Fibroblast of villous mesenchyme (primary cell): ENCODE measurements around the gene UGT1A4. TPM values are rescaled to one million over a fixed set of nuclear protein-coding genes. Genes with fewer than 3 reads are reported as not detected.

Source experiments
- DNase-seq: peaks from one replicate; pipeline ENCODE4 v3.0.0-alpha.2; 2010; ENCODE audit warnings: low read depth
- H3K4me3 ChIP-seq: 2 replicates; pipeline ENCODE4 v1.5.1; 2011; ENCODE audit warnings: low read depth, mild to moderate bottlenecking, low read length
- CTCF ChIP-seq: IDR thresholded peaks from 2 replicates; pipeline ENCODE4 v1.5.1; 2012; ENCODE audit warnings: low read depth, mild to moderate bottlenecking, low read length; ENCODE audit not compliant: insufficient read depth
- total RNA-seq: library from RNA; depleted of rRNA; stranded (reverse); fragments of >200 nt; gene quantifications from 2 replicates; pipeline ENCODE4 v1.2.3, GENCODE V29; 2012

The UGT1A4 gene
- total RNA-seq, 1 donor: not detected

- DNase-seq: no peak
- no peak overlapping the region for H3K4me3 ChIP-seq
- no peak for TF ChIP-seq CTCF
These were observed 91.8 kb downstream of the UGT1A4 start for GRCh38 chr2:233810385-233810784.

- TF ChIP-seq CTCF: no peak
- no peak overlapping the region for H3K4me3 ChIP-seq
- no peak for DNase-seq
These were observed 92.6 kb downstream of the UGT1A4 start for GRCh38 chr2:233811087-233811486.

GRCh38 chr2:233811732-233812131, 93.2 kb downstream of the UGT1A4 start:
- no peak for DNase-seq
- no peak for TF ChIP-seq CTCF

GRCh38 chr2:233813236-233814055, 94.9 kb downstream of the UGT1A4 start:
- DNase-seq: no peak
- H3K4me3 ChIP-seq: no peak overlapping the region
- TF ChIP-seq CTCF: no peak

More at GRCh38 chr2:233811732-233812131, 93.2 kb downstream of the UGT1A4 start:
- no peak overlapping the region for H3K4me3 ChIP-seq

GRCh38 chr2:233814056-233814835, 95.7 kb downstream of the UGT1A4 start:
- no peak for TF ChIP-seq CTCF
- H3K4me3 ChIP-seq: no peak overlapping the region
- no peak for DNase-seq

- no peak overlapping the region for H3K4me3 ChIP-seq
- no peak for TF ChIP-seq CTCF
- no peak for DNase-seq
These were observed 97.3 kb downstream of the UGT1A4 start for GRCh38 chr2:233815861-233816260.
